ENCODE results near the gene FER1L5.

- TF ChIP-seq TAF1 (IDR thresholded peaks at IDR 0.05; ENCODE audit: low read depth, low read length) (no peak), SPI1 (IDR thresholded peaks at IDR 0.05; ENCODE audit: low read depth, low read length) (no peak), POLR2A (IDR thresholded peaks at IDR 0.05; ENCODE audit: low read depth, low read length) (no peak), POLR2AphosphoS5 (IDR thresholded peaks at IDR 0.05; ENCODE audit: low read depth, low read length) (no peak), POU2F2 (IDR thresholded peaks at IDR 0.05; ENCODE audit: low read depth, low read length) (no peak), PAX5 (IDR thresholded peaks at IDR 0.05; ENCODE audit: insufficient read depth, low read length, severe bottlenecking) (no peak)
Observed at GRCh38 chr2:96727431-96727830, 84.9 kb downstream of the FER1L5 start.

Data from GM12891 (cell line).